IMR-90 (cell line): ENCODE data around the gene NEMF. TPM values are rescaled to one million over a fixed set of nuclear protein-coding genes. Genes with fewer than 3 reads are reported as not detected.

ENCODE experiments used
- ATAC-seq: fragments of 200-7000 bp; cut with Tn5 transposase; 2 replicates; pipeline ENCODE4 v1.9.1; 2020; ENCODE audit warnings: low read depth, mild to moderate bottlenecking, moderate library complexity
- BruUV-seq: library from RNA; stranded (reverse); fragments of 400-500 nt; replicated peaks from 2 replicates; lab custom pipeline; 2021; lab: Mats Ljungman, UMichigan
- CTCF ChIA-PET: fragments of 300-600 bp; formaldehyde crosslinking; extraction: SDS; loops from one replicate; lab custom pipeline; 2021; ENCODE audit warnings: antibody characterized with exemption; lab: Yijun Ruan, JAX
- POLR2A ChIA-PET: fragments of 300-600 bp; sonication (Branson Sonifier 250); formaldehyde crosslinking; loops from one replicate; lab custom pipeline; 2022; ENCODE audit warnings: antibody characterized with exemption; ENCODE audit not compliant: unreplicated experiment; lab: Charles Lee
- DNase-seq: peaks from one replicate; pipeline ENCODE4 v3.0.0; 2013
- H2AFZ ChIP-seq: replicated peaks from 2 replicates; pipeline ENCODE3; 2013; ENCODE audit warnings: low read length, mild to moderate bottlenecking; ENCODE audit not compliant: poor library complexity
- H2AK5ac ChIP-seq: 2 replicates; pipeline ENCODE4 v1.6.1; 2013; ENCODE audit warnings: low read depth, low read length, inconsistent platforms
- H2AK9ac ChIP-seq: replicated peaks from 2 replicates; pipeline ENCODE3; 2013; ENCODE audit warnings: mild to moderate bottlenecking, low read depth, low read length, moderate library complexity; ENCODE audit not compliant: poor library complexity
- H2BK120ac ChIP-seq: 2 replicates; pipeline ENCODE4 v1.6.1; 2013; ENCODE audit warnings: low read depth, low read length, inconsistent platforms
- H2BK15ac ChIP-seq: 3 replicates; pipeline ENCODE4 v1.6.1; 2013; ENCODE audit warnings: low read depth, low read length, inconsistent platforms
- H2BK20ac ChIP-seq: 2 replicates; pipeline ENCODE4 v1.6.1; 2013; ENCODE audit warnings: low read depth, mild to moderate bottlenecking, inconsistent platforms, low read length, moderate library complexity
- H2BK5ac ChIP-seq: 2 replicates; pipeline ENCODE4 v1.6.1; 2013; ENCODE audit warnings: mild to moderate bottlenecking, low read depth, low read length, inconsistent platforms; ENCODE audit not compliant: poor library complexity, severe bottlenecking
- H3K14ac ChIP-seq: replicated peaks from 2 replicates; pipeline ENCODE4 v1.6.1; 2013; ENCODE audit warnings: low read depth, low read length, inconsistent platforms
- H3K18ac ChIP-seq: 2 replicates; pipeline ENCODE4 v1.6.1; 2013; ENCODE audit warnings: low read depth, low read length, control low read depth
- H3K23ac ChIP-seq: 2 replicates; pipeline ENCODE4 v1.6.1; 2013; ENCODE audit warnings: low read depth, low read length, inconsistent platforms
- H3K27ac ChIP-seq: 2 replicates; pipeline ENCODE4 v1.5.1; 2013; ENCODE audit warnings: mild to moderate bottlenecking, control low read depth, low read length; ENCODE audit not compliant: insufficient read depth
- H3K27me3 ChIP-seq: 2 replicates; pipeline ENCODE4 v1.6.1; 2013; ENCODE audit warnings: low read length; ENCODE audit not compliant: control insufficient read depth, insufficient read depth
- H3K36me3 ChIP-seq: 2 replicates; pipeline ENCODE4 v1.6.1; 2013; ENCODE audit warnings: low read length, mixed read lengths; ENCODE audit not compliant: control insufficient read depth, insufficient read depth
- H3K4ac ChIP-seq: 2 replicates; pipeline ENCODE4 v1.6.1; 2013; ENCODE audit warnings: low read depth, low read length, inconsistent platforms
- H3K4me1 ChIP-seq: 2 replicates; pipeline ENCODE4 v1.6.1; 2013; ENCODE audit warnings: low read length, mixed read lengths; ENCODE audit not compliant: control insufficient read depth, insufficient read depth
- H3K4me2 ChIP-seq: 2 replicates; pipeline ENCODE4 v1.6.1; 2013; ENCODE audit warnings: low read depth, mild to moderate bottlenecking, control low read depth, low read length, moderate library complexity
- H3K4me3 ChIP-seq: 2 replicates; pipeline ENCODE4 v1.5.1; 2013; ENCODE audit warnings: low read depth, mild to moderate bottlenecking, control low read depth, low read length, moderate library complexity; ENCODE audit not compliant: insufficient read depth
- H3K56ac ChIP-seq: 2 replicates; pipeline ENCODE4 v1.6.1; 2013; ENCODE audit warnings: low read length, inconsistent platforms; ENCODE audit not compliant: insufficient read depth; ENCODE audit errors: extremely low read depth
- H3K79me1 ChIP-seq, 2 experiments: 2 replicates each; pipeline ENCODE4 v1.6.1; 2013; ENCODE audit warnings: low read length in 2 of 2, inconsistent platforms in 1 of 2, low read depth in 1 of 2
- H3K9ac ChIP-seq: 2 replicates; pipeline ENCODE4 v1.6.1; 2013; ENCODE audit warnings: low read depth, low read length, control low read depth
- H3K9me1 ChIP-seq: 2 replicates; pipeline ENCODE4 v1.6.1; 2013; ENCODE audit warnings: low read length, inconsistent platforms; ENCODE audit not compliant: insufficient read depth
- H3K9me3 ChIP-seq: 2 replicates; pipeline ENCODE4 v1.6.1; 2013; ENCODE audit warnings: low read length; ENCODE audit not compliant: control insufficient read depth, insufficient read depth
- H4K20me1 ChIP-seq: 2 replicates; pipeline ENCODE4 v1.6.1; 2013; ENCODE audit warnings: low read length, inconsistent platforms; ENCODE audit not compliant: insufficient read depth
- H4K5ac ChIP-seq: 2 replicates; pipeline ENCODE4 v1.6.1; 2013; ENCODE audit warnings: mild to moderate bottlenecking, low read depth, low read length, control low read depth
- H4K8ac ChIP-seq, 2 experiments: 2 replicates each; pipeline ENCODE4 v1.6.1; 2013; ENCODE audit warnings: low read depth in 2 of 2, low read length in 2 of 2, control low read depth in 1 of 2, inconsistent platforms in 1 of 2
- H4K91ac ChIP-seq: 2 replicates; pipeline ENCODE4 v1.6.1; 2013; ENCODE audit warnings: low read depth, low read length, inconsistent platforms; ENCODE audit not compliant: insufficient read depth
- BHLHE40 ChIP-seq: fragments of 150-350 bp; IDR thresholded peaks from 2 replicates; pipeline ENCODE4 v1.6.1; 2016; ENCODE audit warnings: mild to moderate bottlenecking, low read depth, low read length
- CEBPB ChIP-seq: IDR thresholded peaks from 2 replicates; pipeline ENCODE4 v1.6.1; 2012; ENCODE audit warnings: low read depth, low read length, improper control_type of control experiment
- CHD1 ChIP-seq: IDR thresholded peaks from 2 replicates; pipeline ENCODE4 v1.6.1; 2012; ENCODE audit warnings: low read depth, low read length, improper control_type of control experiment
- ELK1 ChIP-seq: fragments of 150-350 bp; IDR thresholded peaks from 2 replicates; pipeline ENCODE4 v1.6.1; 2016; ENCODE audit warnings: low read depth, mild to moderate bottlenecking, low read length, moderate library complexity, borderline replicate concordance
- FOS ChIP-seq: fragments of 150-350 bp; IDR thresholded peaks from 2 replicates; pipeline ENCODE4 v1.6.1; 2016; ENCODE audit warnings: low read depth, low read length
- MAFK ChIP-seq: IDR thresholded peaks from 2 replicates; pipeline ENCODE4 v1.6.1; 2012; ENCODE audit warnings: low read depth, low read length, improper control_type of control experiment
- MAZ ChIP-seq: IDR thresholded peaks from 2 replicates; pipeline ENCODE4 v1.6.1; 2012; ENCODE audit warnings: low read depth, mild to moderate bottlenecking, low read length, improper control_type of control experiment, moderate library complexity, borderline replicate concordance
- MXI1 ChIP-seq: IDR thresholded peaks from 2 replicates; pipeline ENCODE4 v1.6.1; 2012; ENCODE audit warnings: low read depth, mild to moderate bottlenecking, low read length, moderate library complexity, borderline replicate concordance
- NFE2L2 ChIP-seq: fragments of 150-350 bp; IDR thresholded peaks from 2 replicates; pipeline ENCODE4 v1.6.1; 2016; ENCODE audit warnings: low read depth, mild to moderate bottlenecking, low read length
- POLR2A ChIP-seq: IDR thresholded peaks from 2 replicates; pipeline ENCODE4 v1.6.1; 2012; ENCODE audit warnings: mild to moderate bottlenecking, low read depth, low read length
- RAD21 ChIP-seq: IDR thresholded peaks from 2 replicates; pipeline ENCODE4 v1.6.1; 2012; ENCODE audit warnings: low read length, improper control_type of control experiment
- RCOR1 ChIP-seq: IDR thresholded peaks from 2 replicates; pipeline ENCODE4 v1.6.1; 2012; ENCODE audit warnings: mild to moderate bottlenecking, low read length, improper control_type of control experiment; ENCODE audit not compliant: insufficient replicate concordance
- RFX5 ChIP-seq: IDR thresholded peaks from 2 replicates; pipeline ENCODE4 v1.8.0; 2012; ENCODE audit warnings: low read depth, mild to moderate bottlenecking, low read length, moderate library complexity
- SMC3 ChIP-seq: fragments of 150-350 bp; IDR thresholded peaks from 2 replicates; pipeline ENCODE4 v1.6.1; 2016; ENCODE audit warnings: low read depth, mild to moderate bottlenecking, antibody characterized with exemption, low read length, moderate library complexity
- WGBS, 2 experiments: methylation state at CpG; one replicate each; pipeline versions ENCODE4 v1.1.5 to v1.1.7; 2013; ENCODE audit warnings: missing lambda C conversion rate in 2 of 2; ENCODE audit not compliant: insufficient read length in 1 of 2; ENCODE audit errors: extremely low coverage in 2 of 2; 5-methylcytosine and 5-hydroxymethylcytosine counted together
- dilution Hi-C: fragments of 300-500 bp; cut with HindIII; formaldehyde crosslinking; loops from one replicate; pipeline ENCODE4 v1.14.3; 2018; ENCODE audit warnings: low sequenced_read_pairs; ENCODE audit not compliant: unreplicated experiment
- in situ Hi-C: fragments of 300-500 bp; cut with MboI; formaldehyde crosslinking; loops from 3 replicates; pipeline ENCODE4 v1.14.3; 2019; ENCODE audit warnings: low sequenced_read_pairs, inconsistent platforms, mixed read lengths
- intact Hi-C: fragments of 100-400 bp; cut with micrococcal nuclease; formaldehyde crosslinking; loops from 2 replicates; pipeline ENCODE4 v1.10.0; 2022
- polyA plus RNA-seq, 3 experiments: library from polyadenylated mRNA; depleted of rRNA; stranded (reverse); fragments of >200 nt; gene quantifications; 2 replicates each; pipeline ENCODE4 v1.2.3, GENCODE V29; 2012; ENCODE audit warnings: low replicate concordance in 1 of 3
- total RNA-seq: library from RNA; depleted of rRNA; stranded (reverse); fragments of >200 nt; gene quantifications from 2 replicates; pipeline ENCODE4 v1.2.3, GENCODE V29; 2012
- TF ChIP-seq, protein P1 (sequence below): fragments of 150-350 bp; IDR thresholded peaks from 2 replicates; pipeline ENCODE4 v1.6.1; 2017; ENCODE audit warnings: mild to moderate bottlenecking, antibody characterized with exemption, low read length, low read depth
- TF ChIP-seq, protein P2 (sequence below): conservative IDR thresholded peaks from 2 replicates; pipeline ENCODE4 v1.5.1; 2012; ENCODE audit warnings: mild to moderate bottlenecking, low read depth, low read length, improper control_type of control experiment

NEMF gene
- total and polyA plus RNA-seq, 2 of the 4 experiments (the other 2 are of a cell fraction), result 19.5 to 30.5 TPM

GRCh38 chr14:49870908-49871307 lies 18.3 kb upstream of the NEMF start:
- H3K4ac ChIP-seq, result no peak overlapping the region
- no peak overlapping the region for H3K56ac ChIP-seq
- no peak for ATAC-seq
- H3K9me3 ChIP-seq, result no peaks in the 10 kb centered on the region
- no peak overlapping the region for H4K8ac ChIP-seq
- H2BK15ac ChIP-seq, result no peak overlapping the region
- no peak overlapping the region for H3K9ac ChIP-seq
- in situ Hi-C loops (no loop called here), dilution Hi-C loops (loop anchor here (25.0 kb wide), 1 partner anchor 116 kb away; no protein-coding TSS in a partner anchor), intact Hi-C loops (no loop called here)
- no peak overlapping the region for H4K5ac ChIP-seq
- no peaks in the 10 kb centered on the region for H3K36me3 ChIP-seq
- H3K23ac ChIP-seq, result no peak overlapping the region
- BruUV-seq, result no TSS peak
- no peak overlapping the region for H2AK9ac ChIP-seq
- H2AFZ ChIP-seq, result no peak overlapping the region
- H3K9me1 ChIP-seq, result peaks cover 2% of the 10 kb centered on the region; the same call in 1 of the 2 replicates
- no peak overlapping the region for H2AK5ac ChIP-seq
- H3K18ac ChIP-seq, result no peak overlapping the region
- H2BK5ac ChIP-seq, result no peak overlapping the region
- WGBS, 2 experiments, result no CpG with 5 or more reads among the region's 6 CpGs
- no peak overlapping the region for H2BK20ac ChIP-seq
- no peak overlapping the region for H2BK120ac ChIP-seq
- H3K79me1 ChIP-seq, result peaks cover 0 to 9% of the 10 kb centered on the region in 2 experiments; a peak in 1 of 4 replicates
- no peak overlapping the region for H3K4me2 ChIP-seq
- POLR2A ChIA-PET, result no interaction called here
- DNase-seq, result no peak
- no peaks in the 10 kb centered on the region for H3K27me3 ChIP-seq
- TF ChIP-seq CHD1 (no peak), RCOR1 (no peak), ELK1 (no peak), MAZ (no peak), CEBPB (no peak), FOS (no peak), MXI1 (no peak), RAD21 (no peak), MAFK (no peak), RFX5 (no peak), SMC3 (no peak), POLR2A (no peak), NFE2L2 (no peak), BHLHE40 (no peak)
- TF ChIP-seq, protein P1, sequence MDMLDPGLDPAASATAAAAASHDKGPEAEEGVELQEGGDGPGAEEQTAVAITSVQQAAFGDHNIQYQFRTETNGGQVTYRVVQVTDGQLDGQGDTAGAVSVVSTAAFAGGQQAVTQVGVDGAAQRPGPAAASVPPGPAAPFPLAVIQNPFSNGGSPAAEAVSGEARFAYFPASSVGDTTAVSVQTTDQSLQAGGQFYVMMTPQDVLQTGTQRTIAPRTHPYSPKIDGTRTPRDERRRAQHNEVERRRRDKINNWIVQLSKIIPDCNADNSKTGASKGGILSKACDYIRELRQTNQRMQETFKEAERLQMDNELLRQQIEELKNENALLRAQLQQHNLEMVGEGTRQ, result no peak
- TF ChIP-seq, protein P2, sequence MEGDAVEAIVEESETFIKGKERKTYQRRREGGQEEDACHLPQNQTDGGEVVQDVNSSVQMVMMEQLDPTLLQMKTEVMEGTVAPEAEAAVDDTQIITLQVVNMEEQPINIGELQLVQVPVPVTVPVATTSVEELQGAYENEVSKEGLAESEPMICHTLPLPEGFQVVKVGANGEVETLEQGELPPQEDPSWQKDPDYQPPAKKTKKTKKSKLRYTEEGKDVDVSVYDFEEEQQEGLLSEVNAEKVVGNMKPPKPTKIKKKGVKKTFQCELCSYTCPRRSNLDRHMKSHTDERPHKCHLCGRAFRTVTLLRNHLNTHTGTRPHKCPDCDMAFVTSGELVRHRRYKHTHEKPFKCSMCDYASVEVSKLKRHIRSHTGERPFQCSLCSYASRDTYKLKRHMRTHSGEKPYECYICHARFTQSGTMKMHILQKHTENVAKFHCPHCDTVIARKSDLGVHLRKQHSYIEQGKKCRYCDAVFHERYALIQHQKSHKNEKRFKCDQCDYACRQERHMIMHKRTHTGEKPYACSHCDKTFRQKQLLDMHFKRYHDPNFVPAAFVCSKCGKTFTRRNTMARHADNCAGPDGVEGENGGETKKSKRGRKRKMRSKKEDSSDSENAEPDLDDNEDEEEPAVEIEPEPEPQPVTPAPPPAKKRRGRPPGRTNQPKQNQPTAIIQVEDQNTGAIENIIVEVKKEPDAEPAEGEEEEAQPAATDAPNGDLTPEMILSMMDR, result no peak
- H3K4me1 ChIP-seq, result peaks cover 2% of the 10 kb centered on the region
- H3K27ac ChIP-seq, result no peak overlapping the region
- CTCF ChIA-PET, result interaction anchor here (1.7 kb wide), 1 partner anchor 9 kb away, joined by 4 read pairs; no protein-coding TSS in a partner anchor
- H3K14ac ChIP-seq, result no peak overlapping the region
- no peak overlapping the region for H3K4me3 ChIP-seq
- H4K91ac ChIP-seq, result no peak overlapping the region
- no peaks in the 10 kb centered on the region for H4K20me1 ChIP-seq
